Myocyte (in vitro differentiated cells): Measurements from ENCODE around the gene KIF2A. TPM values are rescaled to one million over a fixed set of nuclear protein-coding genes. Genes with fewer than 3 reads are reported as not detected.

Source experiments
- total RNA-seq: library from RNA; depleted of rRNA; stranded (reverse); fragments of >200 nt; gene quantifications from 2 replicates; pipeline ENCODE4 v1.2.3, GENCODE V29; 2014

Gene KIF2A
- total RNA-seq, 1 donor from 2014 or later: 57.2 TPM

Other genes with a start within 250 kb of the KIF2A start
- 28.5 and 35.3 TPM in 2 replicates for gene DIMT1, start 97.7 kb downstream of the KIF2A start, total RNA-seq
- 15.1 and 21.7 TPM in 2 replicates for gene IPO11, start 106.6 kb downstream of the KIF2A start, total RNA-seq